HG03280 (cell line): ENCODE data around the gene PPL.
"Not testable (repeated sequence)": the region's sequence is repeated elsewhere in the genome, so short reads cannot be mapped to it uniquely, and the experiment has no call there.

Experiments
- ATAC-seq: cut with Tn5 transposase; IDR thresholded peaks from one replicate; pipeline ENCODE4 v1.9.1; 2021; ENCODE audit warnings: mild to moderate bottlenecking, moderate library complexity; ENCODE audit not compliant: unreplicated experiment

The PPL gene

DNA sequence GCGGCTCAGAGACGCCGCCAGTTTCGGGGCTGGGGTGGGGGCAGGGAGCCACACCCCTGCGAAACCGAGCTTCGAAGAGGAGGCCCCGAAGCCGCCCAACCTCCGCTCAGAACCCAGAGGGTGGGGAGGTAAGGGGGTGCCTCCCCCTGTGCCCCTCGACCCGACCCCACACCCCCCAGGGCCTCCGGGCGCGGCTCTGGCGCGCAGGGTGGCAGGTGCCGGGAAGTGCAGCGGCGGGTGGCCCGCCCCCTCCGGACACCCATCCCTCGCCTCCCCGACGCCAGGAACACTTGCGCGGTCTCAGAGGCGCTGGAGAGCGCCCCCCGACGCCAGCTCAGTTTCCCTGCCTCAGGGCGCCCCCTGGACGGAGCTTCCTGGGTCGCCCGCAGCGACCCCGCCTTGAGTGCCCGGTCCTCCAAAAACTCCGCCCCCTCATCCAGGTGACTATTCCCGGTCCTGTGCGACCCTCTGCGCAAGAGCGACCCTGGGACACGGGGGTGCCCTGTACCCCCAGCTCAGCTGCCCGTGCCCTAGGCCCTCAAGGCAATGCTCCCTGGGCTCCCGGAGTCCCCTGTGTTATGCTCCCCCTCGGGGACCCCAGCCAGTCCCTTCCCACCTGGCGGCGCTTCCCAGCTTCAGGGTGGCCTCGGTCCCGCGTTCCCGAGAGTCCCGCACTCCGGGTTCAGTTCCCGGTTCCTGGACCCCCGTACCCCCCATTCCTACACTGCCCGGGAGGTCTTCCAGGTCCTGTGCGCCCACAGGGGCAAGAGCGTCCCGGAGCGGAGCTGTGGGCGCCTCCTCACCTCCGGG is 562 bp downstream of the PPL start:
- no peak for ATAC-seq

DNA sequence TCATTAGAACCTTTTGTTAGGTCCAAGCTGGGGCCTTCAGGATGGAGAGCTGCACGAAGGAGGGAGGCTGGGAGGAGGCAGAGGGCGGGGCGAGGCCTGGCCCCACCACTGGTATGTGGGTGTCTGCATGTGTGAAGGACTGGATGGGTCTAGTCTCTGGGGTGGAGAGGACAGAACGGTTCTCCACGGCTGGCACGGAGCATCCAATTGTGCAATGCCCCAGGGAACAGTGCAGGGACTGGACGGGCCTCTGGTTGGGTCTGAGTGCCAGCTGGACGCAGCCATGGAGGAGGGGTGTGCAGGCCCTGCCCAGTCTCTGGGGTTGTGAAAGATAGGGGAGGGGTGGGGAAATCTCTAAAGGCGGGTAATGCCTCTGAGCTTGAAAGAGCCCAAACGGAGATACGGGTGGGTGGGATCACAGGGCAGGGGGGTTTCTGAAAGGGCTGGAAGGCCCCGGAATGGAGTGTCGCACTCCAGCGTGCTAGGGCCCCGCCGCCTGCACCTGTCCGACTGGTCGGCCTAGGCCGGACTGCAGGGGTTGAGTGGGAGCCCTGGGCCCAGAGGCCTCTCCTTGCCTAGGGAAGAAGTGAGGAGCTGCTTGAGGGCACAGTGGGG is 1.6 kb downstream of the PPL start:
- ATAC-seq, result no peak

DNA sequence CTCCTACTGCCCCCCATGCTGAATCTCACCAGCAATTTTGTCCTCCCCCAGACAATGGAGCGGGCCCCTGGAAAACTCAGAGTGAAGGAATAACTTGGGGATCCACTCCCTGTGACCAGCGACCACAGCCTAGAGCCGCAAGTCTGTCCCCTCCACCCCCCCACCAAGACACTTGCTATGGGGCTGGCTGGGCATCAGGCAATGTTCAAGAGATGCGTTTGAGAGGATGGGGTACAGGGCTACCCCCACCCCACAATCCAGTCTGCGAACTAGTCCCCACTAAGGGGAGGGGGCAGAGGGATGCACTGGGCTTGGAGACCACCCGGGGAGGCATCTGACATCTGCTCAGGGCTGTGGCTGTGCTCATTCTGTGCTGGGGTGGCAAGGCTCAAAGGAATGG is 2.4 kb downstream of the PPL start:
- no peak for ATAC-seq

DNA sequence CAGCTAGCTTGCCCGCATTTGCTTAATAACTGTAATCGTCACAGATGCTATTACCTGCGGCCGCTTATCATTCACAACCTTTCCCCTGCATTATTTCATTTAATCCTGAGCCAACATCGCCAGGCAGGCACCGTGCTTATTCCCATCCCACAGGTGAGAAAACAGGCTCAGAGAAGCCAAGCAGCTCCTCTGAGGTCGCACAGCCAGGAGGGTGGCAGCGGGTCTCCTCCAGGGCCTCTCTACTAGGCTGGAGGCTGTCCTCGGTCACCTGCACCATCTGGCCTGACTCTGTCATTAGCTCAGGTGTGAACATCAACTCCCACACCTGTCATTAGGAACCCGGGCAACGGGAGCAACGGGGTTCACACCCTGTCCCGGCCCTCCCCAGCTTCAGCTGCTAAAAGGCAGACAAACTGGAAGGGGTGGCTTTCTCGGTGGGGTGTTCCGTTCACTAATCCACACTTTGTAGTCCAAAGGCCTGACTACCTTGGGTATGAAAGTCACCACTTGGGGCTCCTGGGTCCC is 3.0 kb downstream of the PPL start:
- no peak for ATAC-seq

DNA sequence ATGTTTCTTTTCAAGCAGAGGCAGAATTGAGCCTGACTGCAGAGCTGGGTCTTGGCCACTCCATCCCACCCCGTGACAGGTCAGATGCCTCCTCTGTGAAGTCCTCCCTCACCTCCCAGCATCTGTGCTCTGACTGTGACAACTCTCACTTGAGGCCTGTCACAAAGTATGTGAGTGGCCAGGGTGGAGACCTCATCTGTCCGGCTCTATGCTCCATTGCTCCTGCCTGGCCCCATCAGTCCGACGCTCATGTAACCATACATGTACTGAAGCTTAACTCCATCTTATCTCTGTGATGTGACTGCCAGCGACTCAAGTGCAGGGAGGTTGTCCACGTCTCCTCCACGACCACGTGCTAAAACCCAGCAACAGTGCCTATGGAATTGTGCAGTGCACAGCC is 3.5 kb downstream of the PPL start:
- no peak for ATAC-seq

DNA sequence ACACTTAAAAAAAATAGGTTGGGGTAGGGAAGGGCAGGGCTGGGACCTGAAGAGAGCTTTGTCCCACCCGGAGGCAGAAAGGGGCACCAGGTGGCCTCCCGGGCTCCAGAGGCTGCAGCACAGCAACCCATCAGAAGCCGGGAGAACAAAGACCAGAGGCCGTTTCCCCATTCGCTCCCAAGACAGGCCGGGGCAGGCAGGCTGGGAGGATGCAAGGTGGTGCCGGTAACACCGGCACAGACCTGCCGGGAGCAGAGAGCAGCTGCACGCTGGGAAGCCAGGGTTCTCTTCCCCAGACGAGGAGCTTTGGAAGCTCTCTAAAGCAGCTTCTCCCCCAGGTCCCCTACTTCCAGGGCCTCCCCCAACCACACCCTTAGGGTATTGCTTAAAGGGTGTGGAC is 5.6 kb downstream of the PPL start:
- no peak for ATAC-seq

DNA sequence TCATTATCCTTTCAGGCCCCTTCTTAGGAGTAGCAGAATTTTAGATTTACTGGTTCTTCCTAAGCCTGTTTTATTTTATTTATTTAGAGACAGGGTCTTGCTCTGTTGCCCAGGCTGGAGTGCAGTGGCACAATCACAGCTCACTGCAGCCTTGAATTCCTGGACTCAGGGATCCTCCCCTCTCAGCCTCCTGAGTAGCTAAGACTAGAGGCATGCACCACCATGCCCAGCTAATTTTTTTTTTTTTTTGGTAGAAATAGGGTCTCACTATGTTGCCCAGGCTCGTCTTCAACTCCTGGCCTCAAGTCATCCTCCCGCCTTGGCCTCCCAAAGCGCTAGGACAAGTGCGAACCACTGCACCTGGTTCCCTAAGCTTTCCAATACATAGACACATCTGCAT is 7.3 kb downstream of the PPL start:
- ATAC-seq, result not testable (repeated sequence)

DNA sequence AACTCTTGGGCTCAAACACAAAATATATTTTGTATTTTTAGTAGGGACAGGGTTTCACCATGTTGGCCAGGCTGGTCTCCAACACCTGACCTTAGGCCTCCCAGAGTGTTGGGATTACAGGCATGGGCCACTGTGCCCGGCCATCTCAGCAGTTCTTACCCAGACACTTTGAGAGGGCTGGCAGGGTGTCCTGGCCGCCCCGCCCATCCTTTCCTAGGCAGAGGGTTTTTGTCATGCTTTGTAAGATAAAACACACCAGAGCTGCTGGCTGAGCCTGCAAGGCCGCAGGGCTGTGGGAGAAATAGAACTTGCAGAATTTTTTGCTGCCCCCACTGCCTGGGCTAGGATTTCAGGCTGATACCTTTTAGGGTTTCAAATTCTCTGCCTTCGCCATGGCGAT is 8.7 kb downstream of the PPL start:
- no peak for ATAC-seq

DNA sequence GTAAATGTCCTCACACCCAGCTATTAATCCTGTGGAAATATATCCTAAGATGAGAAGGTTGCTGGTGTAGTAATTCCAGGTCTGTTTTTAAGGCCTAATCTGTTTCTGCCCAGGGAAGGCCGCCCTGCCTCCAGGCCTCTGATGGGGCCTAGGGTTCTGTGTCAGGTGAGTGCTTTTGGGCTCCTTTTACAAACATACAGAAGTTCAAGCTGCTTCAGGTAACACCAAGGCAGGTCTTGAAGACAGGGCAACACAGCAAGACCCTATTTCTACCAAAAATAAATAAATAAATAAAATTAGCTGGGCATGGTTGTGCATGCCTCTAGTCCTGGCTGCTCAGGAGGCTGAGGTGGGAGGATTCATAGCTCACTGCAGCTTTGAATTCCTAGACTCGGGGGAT is 9.3 kb downstream of the PPL start:
- no peak for ATAC-seq

DNA sequence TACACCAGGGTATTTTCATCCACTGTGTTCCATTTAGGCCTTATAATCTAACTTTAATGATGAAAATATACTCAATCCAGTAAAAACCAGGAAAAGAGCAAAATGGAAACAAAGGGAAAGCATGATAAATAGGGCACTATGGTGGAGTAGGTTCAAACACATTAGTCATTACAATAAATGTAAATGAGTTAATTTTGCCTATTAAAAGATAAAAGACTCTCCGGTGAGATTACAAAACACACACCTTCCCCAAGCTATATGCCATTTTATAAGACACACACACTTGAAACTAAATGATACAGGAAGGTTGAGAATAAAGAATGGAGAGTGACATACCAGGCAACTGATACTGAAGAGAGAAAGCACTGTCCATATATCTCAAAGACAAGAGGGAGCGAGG is 10.0 kb downstream of the PPL start:
- ATAC-seq, result no peak

DNA sequence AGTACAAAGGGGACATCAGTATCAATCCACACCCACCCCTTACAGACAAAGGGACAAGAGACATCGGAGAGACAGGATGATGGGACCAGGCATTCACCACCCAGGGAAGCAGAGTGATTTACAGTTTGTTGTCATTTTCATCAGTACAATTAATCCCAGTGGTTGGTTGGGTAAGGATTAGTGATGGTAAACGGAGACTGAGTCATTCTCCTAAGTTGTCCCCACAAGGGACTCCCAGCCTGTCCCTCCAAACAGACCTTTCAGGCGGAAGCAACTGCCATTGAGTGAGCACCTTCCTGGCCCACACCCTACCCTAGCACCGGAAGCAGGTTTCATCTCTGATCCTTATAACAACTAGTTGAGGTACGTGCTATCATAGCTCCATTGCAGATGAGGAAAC is 11.2 kb downstream of the PPL start:
- no peak for ATAC-seq

DNA sequence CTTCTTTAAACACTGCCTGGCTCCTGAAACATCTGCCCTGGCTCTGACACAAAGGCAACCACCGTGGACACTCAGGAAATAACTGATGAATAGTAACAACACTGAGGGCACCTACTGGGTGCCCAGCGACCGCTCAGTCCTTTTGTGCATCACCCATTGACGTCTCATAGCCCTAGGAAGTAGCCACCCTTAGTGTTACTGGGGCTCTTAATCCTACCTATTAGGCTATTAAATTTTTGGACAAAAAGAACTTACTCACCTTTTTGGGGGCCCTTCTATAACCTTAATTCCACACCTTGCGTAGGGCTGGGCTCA is 11.7 kb downstream of the PPL start:
- ATAC-seq, result no peak

DNA sequence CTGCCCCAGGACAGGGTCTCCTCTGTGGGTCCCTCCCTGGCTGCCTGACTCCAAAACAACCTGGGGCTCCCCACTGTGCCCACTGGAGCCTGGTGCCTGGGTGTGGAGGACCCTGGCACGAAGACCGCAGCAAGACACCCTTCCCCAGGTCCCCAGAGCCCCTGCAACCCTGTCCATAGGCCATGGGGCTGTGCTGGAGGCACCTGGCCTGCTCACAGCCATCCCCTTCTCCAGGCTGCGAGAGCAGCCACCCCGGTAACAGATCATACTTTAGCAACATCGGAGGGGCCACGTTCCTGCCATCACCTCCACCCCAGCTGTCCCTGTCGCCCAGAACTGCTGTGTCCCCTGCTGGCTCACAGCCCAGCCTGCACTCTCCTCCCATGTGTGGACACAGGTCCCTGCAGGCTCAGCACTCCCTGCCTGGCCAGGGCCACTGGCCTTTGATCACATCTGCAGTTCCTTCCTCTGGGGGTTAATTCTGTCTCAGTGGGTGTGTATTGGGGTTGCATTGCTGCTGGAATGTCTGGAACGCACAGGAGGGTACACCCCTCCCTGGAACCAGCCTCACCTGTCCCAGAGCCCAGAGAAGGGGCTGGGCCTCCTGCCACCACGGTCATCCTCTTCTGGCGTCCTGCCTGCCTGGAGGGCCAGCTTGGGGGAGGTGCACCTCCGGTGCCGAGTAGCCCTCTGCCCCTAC is 12.2 kb downstream of the PPL start:
- no peak for ATAC-seq

DNA sequence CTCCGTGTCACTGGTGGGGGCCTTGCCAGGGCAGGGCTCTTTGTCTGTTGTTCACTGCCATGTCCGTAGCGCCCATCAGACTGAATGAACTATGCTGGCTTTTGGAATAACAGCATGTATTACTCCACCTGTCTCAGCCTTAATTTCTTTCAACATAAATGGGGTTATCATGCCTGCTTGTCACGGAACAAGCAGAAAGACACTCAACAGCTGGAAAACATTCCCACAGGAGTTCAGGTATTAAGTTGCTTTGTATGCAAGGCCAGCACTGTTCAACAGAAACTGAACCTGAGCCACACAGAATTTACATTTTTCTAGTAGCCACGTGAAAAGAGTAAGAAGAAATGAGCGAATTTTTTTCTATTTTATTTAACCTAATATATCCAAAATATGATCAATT is 13.1 kb downstream of the PPL start:
- no peak for ATAC-seq

DNA sequence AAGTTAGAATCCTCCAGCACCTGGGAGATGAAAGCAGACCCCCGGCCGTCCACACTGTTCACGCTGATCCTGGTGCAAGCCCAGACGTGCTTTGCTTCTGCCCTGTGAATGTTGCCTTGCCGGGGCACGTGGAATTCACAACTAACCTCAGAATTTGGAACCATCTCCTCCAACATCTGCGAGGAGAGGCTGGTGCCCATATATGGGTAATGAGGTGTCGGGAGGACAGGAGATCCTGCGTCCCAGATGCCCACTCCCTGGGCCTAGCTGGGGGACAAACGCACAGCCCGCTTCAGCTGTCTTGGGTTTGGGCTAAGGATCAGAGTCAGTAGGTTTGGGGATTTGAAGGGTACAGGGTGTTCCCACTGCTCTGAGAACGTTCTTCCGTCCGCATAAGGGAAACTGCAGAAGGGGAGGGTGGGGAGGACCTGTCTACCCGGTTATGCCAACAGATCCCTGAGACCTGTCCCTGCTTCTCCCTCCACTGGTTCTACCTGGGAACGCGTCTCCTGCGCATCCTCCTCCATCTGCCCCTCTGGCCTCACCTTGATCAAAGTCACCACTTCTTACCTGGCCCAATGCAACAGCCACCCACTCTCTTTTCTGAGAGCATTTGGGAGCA is 14.1 kb downstream of the PPL start:
- ATAC-seq, result no peak

DNA sequence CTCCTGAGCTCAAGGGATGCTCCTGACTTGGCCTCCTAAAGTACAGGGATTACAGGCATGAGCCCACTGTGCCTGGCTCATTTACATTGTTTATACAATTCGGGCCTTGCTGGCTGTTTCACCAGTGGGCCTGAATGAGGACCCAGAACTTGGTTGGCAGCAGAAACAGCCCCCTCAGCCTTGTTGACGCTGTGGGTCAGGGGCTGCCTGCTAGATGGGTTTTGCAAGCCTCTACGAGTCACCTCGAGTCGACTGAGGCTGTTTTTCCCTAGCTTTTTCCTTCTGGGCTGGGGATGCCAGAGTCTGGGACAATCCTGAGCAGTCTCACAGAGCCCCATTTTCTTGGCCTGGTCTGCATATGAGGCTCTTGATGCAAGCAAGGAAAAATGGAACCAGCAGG is 16.1 kb downstream of the PPL start:
- ATAC-seq, result no peak

DNA sequence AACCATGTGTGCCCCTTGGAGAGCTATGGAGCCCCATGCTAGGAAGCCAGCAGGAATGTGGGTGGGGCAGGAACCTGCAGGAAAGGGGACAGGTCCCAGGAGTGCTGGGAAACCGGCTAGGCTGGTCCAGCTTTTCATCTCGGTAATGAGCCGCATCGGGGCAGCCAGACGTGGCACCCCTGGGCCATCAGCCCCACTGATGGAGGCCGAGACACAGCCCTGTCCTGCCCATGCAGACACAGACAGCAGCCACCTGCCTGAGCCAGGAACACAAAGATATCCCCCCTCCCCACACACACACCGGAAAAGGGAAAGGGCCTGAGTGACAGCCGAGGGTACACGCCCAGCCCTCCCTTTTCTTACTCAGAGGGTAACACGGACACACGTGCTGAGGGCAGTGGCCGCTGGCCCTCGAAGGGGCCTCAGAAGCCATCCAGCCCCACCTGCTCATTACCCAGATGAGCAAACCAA is 18.1 kb downstream of the PPL start:
- ATAC-seq, result no peak

DNA sequence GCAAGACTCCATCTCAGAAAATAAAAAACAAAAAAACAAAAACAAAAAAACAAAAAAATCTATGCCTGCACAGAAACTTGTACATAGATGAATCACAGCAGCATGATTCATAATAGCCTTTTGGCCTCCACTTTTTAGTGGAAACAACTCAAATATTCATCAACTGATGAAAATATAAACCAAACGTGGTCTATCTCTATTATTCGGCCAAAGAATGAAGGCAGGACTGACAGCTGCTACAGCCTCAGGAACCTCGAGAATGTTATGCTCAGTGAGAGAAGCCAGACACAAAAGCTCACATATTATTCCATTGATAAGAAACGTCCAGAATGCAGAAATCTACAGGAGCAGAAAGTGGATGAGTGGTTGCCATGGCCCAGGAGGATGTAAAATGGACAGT is 19.8 kb downstream of the PPL start:
- ATAC-seq, result no peak

DNA sequence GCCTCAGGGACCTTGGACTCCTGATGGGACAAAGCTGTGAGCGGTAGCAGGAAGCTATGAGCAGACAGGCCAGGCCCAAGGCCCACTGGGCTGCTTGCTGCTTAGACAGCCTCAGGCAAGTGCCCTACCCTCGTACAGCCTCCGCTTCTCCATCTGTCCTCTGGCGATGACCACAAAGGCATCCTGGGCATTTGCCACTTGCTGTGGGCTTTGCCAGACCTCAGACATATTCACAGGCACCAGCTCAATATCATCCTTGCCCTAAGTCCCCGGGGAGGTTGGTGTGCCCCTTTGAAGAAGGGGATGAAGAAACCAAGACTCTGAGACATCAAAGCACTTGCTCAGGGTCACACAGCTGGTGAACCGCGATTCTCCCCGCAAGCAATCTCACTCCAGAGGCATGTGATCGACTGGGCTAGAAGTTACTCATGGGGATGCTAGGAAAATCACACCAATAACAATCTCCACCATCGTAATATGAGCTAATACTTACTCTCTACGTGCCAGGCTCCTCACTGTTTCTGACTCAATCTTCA is 21.7 kb downstream of the PPL start:
- ATAC-seq, result no peak

DNA sequence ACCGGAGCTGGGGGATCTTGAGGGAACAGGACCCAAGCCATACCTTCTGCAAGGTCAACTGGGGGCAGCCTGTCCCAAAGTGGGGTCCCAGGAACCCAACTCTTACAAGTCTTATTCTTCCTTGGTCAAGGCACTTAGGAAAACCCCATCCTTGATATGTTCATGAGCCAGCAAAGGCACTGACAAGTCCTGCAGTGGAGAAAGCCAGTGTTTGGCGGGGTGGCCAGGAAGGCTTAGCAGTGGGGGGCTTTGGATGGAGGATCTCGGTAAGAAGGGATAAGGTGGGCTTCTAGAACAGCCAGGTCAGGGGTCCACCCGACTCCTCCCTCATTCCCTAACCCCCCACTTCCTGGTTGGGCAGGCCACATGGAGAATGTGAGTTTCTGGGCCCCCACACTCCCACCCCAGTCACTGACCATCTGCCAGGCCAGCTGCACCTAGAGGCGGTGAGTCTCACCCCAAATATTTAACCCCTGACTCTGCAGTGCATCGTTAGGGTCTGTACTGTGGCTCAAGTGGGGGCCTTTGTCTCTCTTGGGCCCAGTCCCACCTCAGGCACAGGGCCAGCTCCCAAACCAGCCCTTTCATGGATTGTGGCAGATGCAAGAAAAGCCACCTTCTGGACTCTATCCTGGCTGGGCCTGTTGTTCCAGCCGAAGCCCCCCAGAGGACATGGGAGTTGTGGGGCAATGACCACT is 22.3 kb downstream of the PPL start:
- no peak for ATAC-seq
